IPS-18c (cell line): ENCODE data around the gene NUP107.

Experiments used
- H3K4me3 ChIP-seq: 2 replicates; pipeline ENCODE4 v1.7.0; 2013; ENCODE audit warnings: low read depth, mild to moderate bottlenecking, low read length, moderate library complexity; ENCODE audit not compliant: insufficient read depth
- H3K9me3 ChIP-seq: one replicate; pipeline ENCODE4 v1.6.1; 2013; ENCODE audit warnings: mild to moderate bottlenecking, low read length, moderate library complexity; ENCODE audit not compliant: control insufficient read depth, insufficient read depth

The NUP107 gene

DNA sequence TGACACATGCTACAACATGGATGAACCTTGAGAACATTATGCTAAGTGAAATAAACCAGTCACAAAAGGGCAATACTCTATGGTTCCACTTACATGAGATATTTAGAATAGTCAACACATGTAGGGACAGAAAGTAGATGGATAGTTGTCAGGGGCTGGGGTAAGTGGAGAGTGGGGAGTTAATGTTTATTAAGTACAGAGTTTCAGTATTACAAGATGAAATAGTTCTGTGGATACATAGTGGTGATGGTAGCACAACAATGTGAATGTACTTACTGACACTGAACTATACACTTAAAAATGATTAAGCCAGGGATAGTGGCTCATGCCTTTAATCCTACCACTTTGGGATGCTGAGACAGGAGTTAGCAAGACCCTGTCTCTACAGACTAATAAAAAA lies 8.7 kb downstream of the NUP107 start:
- no peaks in the 10 kb centered on the region for H3K9me3 ChIP-seq

GRCh38 chr12:68699486-68699885 lies 12.7 kb downstream of the NUP107 start:
- no peak overlapping the region for H3K4me3 ChIP-seq

More for the DNA sequence above, 8.7 kb downstream of the NUP107 start:
- H3K4me3 ChIP-seq, result no peak overlapping the region

GRCh38 chr12:68727776-68728175 lies 41.0 kb downstream of the NUP107 start:
- H3K4me3 ChIP-seq, result no peak overlapping the region
- H3K9me3 ChIP-seq, result no peaks in the 10 kb centered on the region

More at GRCh38 chr12:68699486-68699885, 12.7 kb downstream of the NUP107 start:
- H3K9me3 ChIP-seq, result no peaks in the 10 kb centered on the region

GRCh38 chr12:68733661-68734071 lies 46.9 kb downstream of the NUP107 start:
- no peak overlapping the region for H3K4me3 ChIP-seq
- no peaks in the 10 kb centered on the region for H3K9me3 ChIP-seq

DNA sequence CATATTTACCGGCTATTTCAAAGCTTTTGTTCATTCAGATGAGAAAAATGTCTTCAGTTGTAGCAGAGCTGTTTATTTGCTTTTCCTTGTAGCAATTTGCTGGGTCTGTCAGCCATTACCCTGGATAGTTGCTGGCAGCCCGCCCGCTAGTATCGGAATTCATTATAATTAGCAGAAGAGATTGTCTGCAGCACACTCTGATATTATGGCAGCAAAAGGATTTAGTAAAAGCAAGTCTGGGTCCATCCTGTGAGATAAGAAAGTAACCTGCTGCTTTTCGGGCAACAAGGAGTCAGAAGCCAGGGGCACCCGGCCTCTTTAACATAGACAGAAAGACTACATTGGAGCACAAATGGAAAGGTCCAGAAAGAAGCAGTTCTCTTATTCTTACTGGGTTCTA lies 53.1 kb downstream of the NUP107 start:
- no peaks in the 10 kb centered on the region for H3K9me3 ChIP-seq
- H3K4me3 ChIP-seq, result no peak overlapping the region

- Histone ChIP-seq H3K9me3 (no peaks in the 10 kb centered on the region), H3K4me3 (no peak overlapping the region)
Measured at GRCh38 chr12:68743356-68743755, 56.6 kb downstream of the NUP107 start.

DNA sequence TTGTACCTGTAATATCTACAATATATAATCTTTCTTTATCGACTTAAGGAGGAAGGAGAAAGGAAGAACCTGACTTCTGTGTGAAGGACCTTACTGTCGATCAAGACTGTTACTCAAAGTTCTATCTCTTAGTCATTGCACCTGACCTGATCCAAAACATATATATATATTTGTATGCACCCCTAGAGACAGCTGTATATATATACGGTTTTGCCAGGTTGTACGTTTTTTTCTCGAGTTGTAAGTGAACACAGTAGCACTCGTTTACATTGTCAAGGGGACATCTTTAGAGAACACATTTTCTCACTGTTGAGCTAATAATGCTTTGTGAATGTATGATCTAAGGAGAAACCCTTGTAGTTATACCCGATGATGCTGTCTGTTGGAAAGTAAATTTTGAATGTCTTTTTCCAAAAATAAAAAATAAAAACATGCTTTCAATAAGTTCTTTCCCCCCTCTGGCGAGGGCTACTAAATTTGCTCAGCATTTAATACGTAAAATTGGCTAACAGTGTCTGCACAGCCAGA lies 58.7 kb downstream of the NUP107 start:
- Histone ChIP-seq H3K4me3 (peak overlapping the region; percentile 82), H3K9me3 (no peaks in the 10 kb centered on the region)

DNA sequence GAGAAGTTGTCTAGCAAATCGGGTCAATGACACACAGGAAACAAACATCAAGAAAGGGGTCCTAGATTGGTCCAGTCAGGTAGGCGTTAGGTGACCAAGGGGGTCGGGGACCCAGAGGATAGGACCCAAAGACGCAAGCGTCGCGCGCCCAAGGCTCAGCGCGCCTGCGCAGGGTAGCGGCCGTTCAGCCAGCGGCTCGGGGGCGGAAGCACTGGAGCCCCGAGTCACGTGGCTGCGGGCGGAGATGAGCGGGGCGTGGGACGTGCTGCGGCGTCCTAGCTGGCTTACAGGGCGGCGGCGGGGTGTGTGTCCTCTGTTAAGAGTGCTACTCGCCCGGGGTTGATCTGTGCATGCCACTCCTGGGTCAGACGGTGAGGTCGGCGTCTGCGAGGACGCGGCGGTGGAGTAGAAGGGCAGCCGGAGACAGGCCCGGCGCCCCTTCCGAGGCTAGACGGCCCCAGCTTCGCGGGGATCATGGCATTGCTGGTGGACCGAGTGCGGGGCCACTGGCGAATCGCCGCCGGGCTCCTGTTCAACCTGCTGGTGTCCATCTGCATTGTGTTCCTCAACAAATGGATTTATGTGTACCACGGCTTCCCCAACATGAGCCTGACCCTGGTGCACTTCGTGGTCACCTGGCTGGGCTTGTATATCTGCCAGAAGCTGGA lies 59.3 kb downstream of the NUP107 start, which contains the start of gene SLC35E3:
Gene SLC35E3, plus strand, starts transcription at position 273 of the 668 bp plus-strand sequence. Its CDS starts 202 bp downstream, at position 475.
- H3K9me3 ChIP-seq, result no peaks in the 10 kb centered on the region
- H3K4me3 ChIP-seq, result peak within 1 kb of the TSS; percentile 82

DNA sequence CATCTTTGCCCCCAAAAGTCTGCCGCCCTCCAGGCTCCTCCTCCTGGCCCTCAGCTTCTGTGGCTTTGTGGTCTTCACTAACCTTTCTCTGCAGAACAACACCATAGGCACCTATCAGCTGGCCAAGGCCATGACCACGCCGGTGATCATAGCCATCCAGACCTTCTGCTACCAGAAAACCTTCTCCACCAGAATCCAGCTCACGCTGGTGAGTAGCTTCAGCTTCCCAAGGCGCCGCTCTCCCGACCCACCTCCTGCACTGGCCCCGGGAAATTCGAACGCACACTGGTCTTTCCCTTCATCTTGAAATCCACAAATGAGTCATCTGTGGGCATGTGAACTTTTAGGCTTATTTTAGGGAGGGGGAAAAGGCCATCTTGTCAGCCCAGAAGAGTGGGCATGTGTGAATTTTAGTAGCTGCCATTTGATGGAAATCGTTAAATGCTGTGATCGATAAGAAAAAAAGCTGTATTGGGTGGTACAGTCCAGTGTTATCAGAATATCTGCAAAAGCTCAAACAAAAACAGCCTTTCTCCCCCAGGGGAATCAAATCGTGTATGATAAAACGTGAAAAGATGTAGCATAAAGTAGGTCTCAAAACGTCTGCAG lies 59.9 kb downstream of the NUP107 start:
- Histone ChIP-seq H3K4me3 (peak overlapping the region; percentile 82), H3K9me3 (no peaks in the 10 kb centered on the region)

- no peaks in the 10 kb centered on the region for H3K9me3 ChIP-seq
- H3K4me3 ChIP-seq, result no peak overlapping the region
Measured at GRCh38 chr12:68749443-68749842, 62.7 kb downstream of the NUP107 start.

DNA sequence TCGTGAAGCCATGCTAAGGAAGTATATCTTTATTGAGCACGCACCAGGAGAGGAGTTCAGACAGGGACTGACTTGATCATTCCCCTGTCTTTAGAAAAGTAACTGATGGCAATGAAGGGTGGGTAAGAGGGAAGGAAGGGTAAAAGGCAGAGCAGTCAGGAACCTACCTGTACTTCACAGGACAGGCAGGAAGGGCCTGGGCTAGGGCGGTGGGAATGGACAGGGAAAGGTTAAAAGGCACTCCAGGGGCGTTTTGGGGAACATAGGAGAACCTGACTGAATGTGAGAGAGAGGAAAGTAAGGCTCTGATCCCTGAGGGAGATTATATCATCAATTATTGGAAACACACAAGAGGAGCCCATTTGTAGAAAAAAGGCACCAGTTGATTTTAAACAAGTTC lies 63.1 kb downstream of the NUP107 start:
- Histone ChIP-seq H3K9me3 (no peaks in the 10 kb centered on the region), H3K4me3 (no peak overlapping the region)

GRCh38 chr12:68750506-68750905 lies 63.7 kb downstream of the NUP107 start:
- H3K4me3 ChIP-seq, result no peak overlapping the region
- H3K9me3 ChIP-seq, result no peaks in the 10 kb centered on the region

DNA sequence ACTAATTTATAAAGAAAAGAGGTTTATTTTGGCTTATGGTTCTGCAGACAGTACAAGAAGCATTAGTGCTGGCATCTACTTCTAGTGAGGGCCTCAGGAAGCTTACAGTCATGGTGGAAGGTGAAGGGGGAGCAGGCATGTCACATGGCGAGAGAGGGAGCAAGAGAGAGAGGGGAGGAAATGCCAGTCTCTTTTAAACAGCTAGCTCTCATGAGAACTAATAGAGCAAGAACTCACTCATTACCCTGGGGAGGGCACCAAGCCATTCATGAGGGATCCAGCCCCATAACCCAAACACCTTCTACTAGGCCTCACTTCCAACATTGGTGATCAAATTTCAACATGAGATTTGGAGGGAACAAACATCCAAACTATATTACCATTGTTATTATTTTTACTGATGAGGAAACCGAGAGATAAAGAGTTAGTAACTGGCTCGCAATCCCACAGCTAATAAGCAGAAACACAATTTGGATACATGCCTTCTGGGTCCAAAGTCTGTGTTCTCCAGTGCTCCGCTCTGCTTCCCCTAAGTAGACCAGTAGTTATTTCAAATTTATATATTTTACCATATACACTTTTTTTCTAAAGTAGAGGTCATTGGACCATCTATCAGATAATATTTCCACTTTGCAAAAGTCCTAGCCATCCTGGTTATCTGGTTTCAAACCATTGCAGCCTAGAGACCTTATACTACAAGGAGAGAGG lies 68.9 kb downstream of the NUP107 start:
- Histone ChIP-seq H3K9me3 (no peaks in the 10 kb centered on the region), H3K4me3 (no peak overlapping the region)

DNA sequence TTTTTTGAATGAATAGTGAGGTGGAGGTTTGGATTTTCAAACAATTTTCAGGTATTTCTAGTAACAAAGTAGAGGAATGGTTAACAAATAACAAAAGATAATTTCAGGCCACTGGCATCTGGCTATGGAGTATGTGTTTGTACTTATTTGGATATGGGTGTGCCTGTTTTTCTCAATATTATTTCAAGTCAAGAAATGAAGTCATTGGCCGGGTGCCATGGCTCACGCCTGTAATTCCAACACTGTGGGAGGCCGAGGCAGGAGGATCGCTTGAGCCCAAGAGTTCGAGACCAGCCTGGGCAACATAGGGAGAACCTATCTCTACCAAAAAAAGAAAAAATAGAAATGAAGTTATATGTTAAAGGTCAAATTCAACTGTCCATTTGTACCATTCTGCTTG lies 73.1 kb downstream of the NUP107 start:
- Histone ChIP-seq H3K4me3 (no peak overlapping the region), H3K9me3 (no peaks in the 10 kb centered on the region)

GRCh38 chr12:68760806-68761441 lies 74.1 kb downstream of the NUP107 start:
- Histone ChIP-seq H3K4me3 (no peak overlapping the region), H3K9me3 (no peaks in the 10 kb centered on the region)

GRCh38 chr12:68761442-68761812 lies 74.6 kb downstream of the NUP107 start:
- no peak overlapping the region for H3K4me3 ChIP-seq
- no peaks in the 10 kb centered on the region for H3K9me3 ChIP-seq

DNA sequence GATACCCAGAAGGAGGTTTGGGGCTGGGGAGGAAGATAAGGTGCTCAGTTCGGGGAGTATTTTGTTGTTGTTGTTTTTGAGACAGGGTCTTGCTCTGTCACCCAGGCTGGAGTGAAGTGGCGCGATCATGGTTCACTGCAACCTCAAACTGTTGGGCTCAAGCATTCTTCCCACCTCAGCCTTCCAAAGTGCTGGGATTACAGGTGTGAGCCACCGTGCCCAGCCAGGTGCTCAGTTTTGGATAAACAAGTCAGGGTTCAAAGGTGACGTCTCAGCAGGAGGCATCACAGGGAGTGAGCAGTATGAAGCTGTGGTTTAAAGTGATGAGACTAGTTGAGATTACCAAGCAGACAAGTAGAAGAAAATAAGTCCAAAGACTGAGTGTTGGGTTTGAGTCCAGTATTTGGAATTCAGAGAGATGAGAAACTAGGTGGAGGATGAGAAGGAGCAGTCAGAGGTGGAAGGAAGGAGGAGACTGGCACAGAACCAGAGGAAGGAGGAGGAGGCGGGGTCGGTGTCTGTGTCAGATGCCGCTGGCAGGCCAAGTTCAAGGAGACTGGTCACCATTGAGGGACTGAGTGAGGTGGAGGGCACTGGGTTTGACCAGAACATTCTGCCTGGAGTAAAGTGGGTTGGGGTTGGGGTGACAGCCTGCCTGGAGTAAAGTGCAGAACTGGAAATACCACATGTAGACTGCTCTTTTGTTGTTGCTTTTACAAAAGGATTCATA lies 75.3 kb downstream of the NUP107 start:
- H3K4me3 ChIP-seq, result no peak overlapping the region
- H3K9me3 ChIP-seq, result no peaks in the 10 kb centered on the region
